Large intestine (tissue), 3 donors: ENCODE data around the gene NECAB2. TPM values are rescaled to one million over a fixed set of nuclear protein-coding genes. Genes with fewer than 3 reads are reported as not detected.

Experiments used
- DNase-seq, 2 donors: peaks; one replicate each; pipeline versions ENCODE4 v3.0.0 to v3.0.0-alpha.2; 2013
- H3K27ac ChIP-seq: one replicate; pipeline ENCODE4 v1.5.1; 2013; ENCODE audit warnings: low read length
- H3K27me3 ChIP-seq: 2 replicates; pipeline ENCODE4 v1.6.1; 2013; ENCODE audit warnings: low read length; ENCODE audit not compliant: control insufficient read depth, insufficient read depth
- H3K36me3 ChIP-seq: 2 replicates; pipeline ENCODE4 v1.6.1; 2013; ENCODE audit warnings: low read length; ENCODE audit not compliant: control insufficient read depth, insufficient read depth
- H3K4me1 ChIP-seq: one replicate; pipeline ENCODE4 v1.6.1; 2013; ENCODE audit warnings: low read length; ENCODE audit not compliant: control insufficient read depth, insufficient read depth
- H3K4me3 ChIP-seq: one replicate; pipeline ENCODE4 v1.5.1; 2013; ENCODE audit warnings: low read length
- H3K9me3 ChIP-seq: one replicate; pipeline ENCODE4 v1.6.1; 2013; ENCODE audit warnings: mild to moderate bottlenecking, low read depth, low read length, moderate library complexity; ENCODE audit not compliant: control insufficient read depth
- WGBS: methylation state at CpG from one replicate; pipeline ENCODE4 v1.1.5; 2013; ENCODE audit warnings: low lambda C conversion rate; ENCODE audit not compliant: insufficient coverage; 5-methylcytosine and 5-hydroxymethylcytosine counted together
- polyA plus RNA-seq: library from polyadenylated mRNA; unstranded; fragments of 120-200 nt; gene quantifications from one replicate; pipeline ENCODE4 v1.2.1, GENCODE V29; 2013

Gene NECAB2
- polyA plus RNA-seq, 1 donor = 6.6 TPM

DNA sequence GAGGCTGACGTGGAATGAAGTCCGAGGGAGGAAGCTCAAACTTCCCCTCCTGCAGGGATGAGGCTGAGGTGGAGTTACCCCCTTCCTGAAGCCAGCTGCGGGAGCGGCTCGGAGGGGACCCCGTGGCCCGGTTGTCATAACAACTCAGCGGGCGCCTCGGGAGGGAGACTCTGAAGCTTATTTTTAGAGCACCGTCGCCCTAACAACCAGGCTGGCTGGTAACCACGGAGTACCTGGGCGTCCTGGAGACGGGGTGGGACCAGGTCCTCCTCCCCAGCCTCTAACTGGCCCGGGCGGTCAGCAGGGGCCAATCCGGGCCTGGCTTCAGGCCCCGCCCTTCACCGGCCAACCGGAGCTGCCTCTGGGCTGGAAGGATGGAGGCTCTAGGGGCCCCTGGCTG is 27.7 kb downstream of the NECAB2 start:
- no peak overlapping the region for H3K4me3 ChIP-seq
- WGBS = 0% methylated on average over 1 of the region's 21 CpGs
- no peaks in the 10 kb centered on the region for H3K4me1 ChIP-seq
- H3K36me3 ChIP-seq = no peaks in the 10 kb centered on the region
- no peak overlapping the region for H3K27ac ChIP-seq
- H3K9me3 ChIP-seq = no peaks in the 10 kb centered on the region
- DNase-seq = peak; percentile 25 to 44
- peaks cover 9% of the 10 kb centered on the region for H3K27me3 ChIP-seq

DNA sequence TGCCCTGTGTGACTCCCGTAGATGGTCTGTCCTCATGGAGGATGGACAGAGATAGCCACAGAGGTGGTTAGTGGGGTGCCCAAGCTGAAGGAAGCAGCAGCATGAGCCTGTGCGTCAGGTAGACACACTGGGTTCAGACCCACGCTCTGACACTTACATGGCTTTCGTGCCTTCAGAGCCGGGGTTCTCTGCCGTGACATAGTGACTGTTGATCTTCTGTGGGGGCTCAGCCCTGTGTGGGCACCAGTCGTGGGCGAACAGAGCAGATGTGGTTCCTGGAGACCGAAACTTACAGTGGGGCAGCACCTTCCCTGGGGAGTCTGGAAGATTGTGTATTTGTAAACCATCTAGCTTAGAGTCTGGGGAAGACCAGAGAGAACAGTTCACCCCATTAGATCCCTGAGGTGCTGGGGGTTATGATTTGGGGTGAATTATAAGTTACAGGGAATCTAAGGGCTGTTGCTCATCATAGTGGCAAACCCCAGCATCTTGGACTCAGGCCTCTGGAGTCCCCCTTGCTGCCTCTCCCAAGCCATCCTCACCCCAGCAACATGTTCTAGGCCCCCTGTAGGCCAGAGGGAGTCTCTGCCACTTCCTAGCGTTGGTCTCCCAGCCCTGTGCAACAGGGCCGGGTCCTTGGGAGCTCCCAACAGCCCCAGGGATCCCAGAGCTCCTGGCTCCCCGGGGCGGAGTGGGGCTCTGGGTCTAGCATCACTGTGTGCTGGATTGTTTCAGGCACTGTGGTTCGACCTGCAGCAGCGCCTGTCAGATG is 28.6 kb downstream of the NECAB2 start:
- WGBS = no CpG with 5 or more reads among the region's 15 CpGs
- H3K27me3 ChIP-seq = peaks cover 9% of the 10 kb centered on the region

GRCh38 chr16:83998091-83998490 is 30.0 kb downstream of the NECAB2 start:
- no CpG with 5 or more reads among the region's 13 CpGs for whole genome bisulfite sequencing

More for the DNA sequence above, 28.6 kb downstream of the NECAB2 start:
- Histone ChIP-seq H3K4me1 (no peaks in the 10 kb centered on the region), H3K36me3 (no peaks in the 10 kb centered on the region), H3K9me3 (no peaks in the 10 kb centered on the region), H3K27ac (no peak overlapping the region), H3K4me3 (no peak overlapping the region)
- DNase-seq = no peak

DNA sequence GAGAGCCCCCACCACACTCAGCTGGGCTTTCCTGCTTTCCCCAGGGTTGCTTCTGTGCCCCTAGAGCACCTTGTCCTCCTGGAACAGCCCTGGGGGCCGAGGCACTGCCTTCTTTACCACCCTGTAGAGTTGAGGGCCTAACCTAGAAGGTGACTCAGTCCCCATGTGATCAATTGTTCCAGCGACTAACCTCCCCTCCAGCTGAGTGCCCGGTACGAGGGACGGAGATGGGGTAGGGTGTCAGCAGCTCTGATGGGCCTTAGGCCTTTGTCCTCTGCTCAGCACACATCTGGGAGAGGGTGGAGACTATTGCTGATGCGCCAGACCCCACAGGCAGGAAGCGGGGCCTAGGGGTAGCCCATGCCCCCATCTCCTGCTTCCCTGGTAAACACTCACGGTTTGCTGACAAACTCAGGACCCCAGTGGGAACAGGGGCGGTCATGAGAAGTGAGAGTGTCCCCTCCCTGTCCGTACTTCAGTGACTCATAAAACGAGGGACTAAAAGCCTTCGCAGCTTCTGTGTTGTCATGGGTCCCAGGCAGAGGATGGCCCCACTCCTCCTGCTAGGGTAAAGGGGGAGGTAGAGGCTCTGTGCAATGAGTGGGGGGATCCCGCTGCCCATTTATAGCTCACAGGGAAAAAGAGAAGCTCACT is 33.1 kb downstream of the NECAB2 start:
- H3K36me3 ChIP-seq = no peaks in the 10 kb centered on the region

More at GRCh38 chr16:83998091-83998490, 30.0 kb downstream of the NECAB2 start:
- H3K4me3 ChIP-seq = no peak overlapping the region
- no peak overlapping the region for H3K27ac ChIP-seq
- H3K9me3 ChIP-seq = no peaks in the 10 kb centered on the region
- H3K36me3 ChIP-seq = no peaks in the 10 kb centered on the region
- no peaks in the 10 kb centered on the region for H3K4me1 ChIP-seq
- no peak for DNase-seq
- H3K27me3 ChIP-seq = peaks cover 9% of the 10 kb centered on the region

GRCh38 chr16:84001726-84002125 is 33.7 kb downstream of the NECAB2 start:
- Histone ChIP-seq H3K4me1 (no peaks in the 10 kb centered on the region), H3K4me3 (no peak overlapping the region), H3K27me3 (peaks cover 7% of the 10 kb centered on the region), H3K27ac (no peak overlapping the region), H3K9me3 (no peaks in the 10 kb centered on the region), H3K36me3 (no peaks in the 10 kb centered on the region)
- no peak for DNase-seq
- whole genome bisulfite sequencing = no CpG with 5 or more reads among the region's 7 CpGs

More for the DNA sequence above, 33.1 kb downstream of the NECAB2 start:
- peaks cover 10% of the 10 kb centered on the region for H3K27me3 ChIP-seq
- no peaks in the 10 kb centered on the region for H3K4me1 ChIP-seq
- DNase-seq = no peak
- H3K4me3 ChIP-seq = no peak overlapping the region
- H3K27ac ChIP-seq = no peak overlapping the region
- H3K9me3 ChIP-seq = no peaks in the 10 kb centered on the region
- no CpG with 5 or more reads among the region's 13 CpGs for WGBS

- H3K27me3 ChIP-seq = peaks cover 7% of the 10 kb centered on the region
- no peaks in the 10 kb centered on the region for H3K4me1 ChIP-seq
- no CpG with 5 or more reads among the region's 12 CpGs for WGBS
- no peaks in the 10 kb centered on the region for H3K9me3 ChIP-seq
- DNase-seq = no peak
- H3K4me3 ChIP-seq = no peak overlapping the region
- no peak overlapping the region for H3K27ac ChIP-seq
- no peaks in the 10 kb centered on the region for H3K36me3 ChIP-seq
Observed at GRCh38 chr16:84003038-84003437, 35.0 kb downstream of the NECAB2 start.

- H3K27me3 ChIP-seq = peaks cover 7% of the 10 kb centered on the region
- H3K27ac ChIP-seq = no peak overlapping the region
- H3K4me1 ChIP-seq = no peaks in the 10 kb centered on the region
- no peak overlapping the region for H3K4me3 ChIP-seq
- WGBS = no CpG with 5 or more reads among the region's 7 CpGs
- no peaks in the 10 kb centered on the region for H3K9me3 ChIP-seq
- no peaks in the 10 kb centered on the region for H3K36me3 ChIP-seq
- DNase-seq = no peak
Observed at GRCh38 chr16:84004442-84004841, 36.4 kb downstream of the NECAB2 start.

- Histone ChIP-seq H3K27ac (no peak overlapping the region), H3K27me3 (peaks cover 7% of the 10 kb centered on the region), H3K36me3 (no peaks in the 10 kb centered on the region), H3K4me3 (no peak overlapping the region), H3K9me3 (no peaks in the 10 kb centered on the region), H3K4me1 (no peaks in the 10 kb centered on the region)
- WGBS = no CpG with 5 or more reads among the region's 5 CpGs
- DNase-seq = no peak
Observed at GRCh38 chr16:84005391-84005790, 37.3 kb downstream of the NECAB2 start.

GRCh38 chr16:84007520-84007919 is 39.5 kb downstream of the NECAB2 start:
- no CpG with 5 or more reads among the region's 4 CpGs for WGBS
- H3K9me3 ChIP-seq = no peaks in the 10 kb centered on the region
- H3K27me3 ChIP-seq = peaks cover 7% of the 10 kb centered on the region
- H3K4me1 ChIP-seq = no peaks in the 10 kb centered on the region
- no peak for DNase-seq
- no peak overlapping the region for H3K27ac ChIP-seq
- H3K4me3 ChIP-seq = no peak overlapping the region
- H3K36me3 ChIP-seq = no peaks in the 10 kb centered on the region

DNA sequence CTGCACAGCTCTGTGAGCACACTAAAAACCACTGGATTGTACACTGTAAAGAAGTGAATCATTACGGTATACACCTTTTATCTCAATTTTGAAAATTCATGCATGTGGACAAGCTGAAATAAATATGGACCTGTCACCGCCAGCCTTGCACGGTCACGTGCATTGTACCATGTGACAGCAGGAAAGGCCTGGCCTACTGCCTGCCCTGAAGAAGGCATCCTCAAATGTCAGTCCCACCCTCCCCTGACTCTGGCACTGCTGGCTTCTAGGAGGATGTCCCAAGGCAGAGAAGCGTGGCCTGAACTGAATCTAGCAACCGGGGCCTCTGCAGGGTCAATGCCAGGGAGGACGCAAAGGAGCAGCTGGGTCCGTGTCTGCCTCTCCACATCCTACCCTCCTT is 39.9 kb downstream of the NECAB2 start:
- H3K36me3 ChIP-seq = no peaks in the 10 kb centered on the region
- peaks cover 7% of the 10 kb centered on the region for H3K27me3 ChIP-seq
- H3K27ac ChIP-seq = no peak overlapping the region
- no peaks in the 10 kb centered on the region for H3K4me1 ChIP-seq
- H3K4me3 ChIP-seq = no peak overlapping the region
- 70% methylated on average over 2 of the region's 8 CpGs for WGBS
- H3K9me3 ChIP-seq = no peaks in the 10 kb centered on the region
- no peak for DNase-seq
